ENCODE data around the gene MIPEP. TPM values are rescaled to one million over a fixed set of nuclear protein-coding genes. Genes with fewer than 3 reads are reported as not detected.

Gene MIPEP
- total and polyA plus RNA-seq, 10 of the 15 experiments (the other 5 are each of a cell fraction or from before 2014, with no cell fraction given) = 15.6 to 56.2 (median 29.8) TPM

DNA sequence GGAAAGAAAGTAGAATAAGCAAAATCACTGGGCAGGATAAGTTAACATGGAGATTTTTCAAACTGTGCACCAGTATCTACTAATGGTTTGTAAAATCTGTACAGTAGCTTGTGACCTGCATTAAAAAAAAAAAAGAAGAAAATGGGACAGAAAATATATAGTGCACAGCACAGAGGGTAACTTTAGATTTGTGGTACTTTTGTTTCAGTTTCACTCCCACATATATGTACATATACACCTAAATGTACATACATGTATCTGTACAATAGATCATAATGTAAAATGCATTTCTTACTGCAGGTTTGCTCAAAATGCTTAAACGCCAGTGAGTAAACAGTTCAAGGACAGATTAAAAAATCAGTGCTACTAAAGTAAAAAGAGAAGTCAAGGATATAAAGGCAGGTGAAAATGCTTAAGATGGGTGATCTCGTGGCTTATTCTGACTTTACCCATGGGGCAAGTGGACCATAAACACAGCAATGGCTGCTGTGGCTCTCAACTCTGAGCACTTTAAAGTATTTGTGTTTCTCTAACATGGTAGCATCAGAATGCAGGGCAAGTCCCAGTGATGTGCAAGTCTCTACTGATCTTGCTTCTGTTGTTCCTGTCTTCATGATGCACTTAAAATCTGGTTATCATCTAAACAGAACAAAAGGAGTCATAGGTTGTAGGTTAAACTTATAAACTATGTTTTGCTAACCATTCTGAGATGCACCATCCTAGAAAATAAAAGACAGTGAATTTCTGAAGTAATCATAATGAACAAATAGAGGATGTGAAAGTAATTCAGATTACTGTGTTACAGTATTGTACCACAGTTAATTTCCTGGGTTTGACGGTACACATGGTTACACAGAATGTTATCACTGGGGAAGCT lies 112.3 kb downstream of the MIPEP start (continued):
- TF ChIP-seq EP300 (IDR thresholded peaks at IDR 0.05; ENCODE audit: borderline replicate concordance in 1 of 2, control insufficient read depth in 1 of 2, low read depth in 2 of 2, low read length in 2 of 2) (peak; percentile 84 to 91), IKZF2 (IDR thresholded peaks at IDR 0.05) (peak in 1 of 2 experiments; percentile 47; a peak in 1 of 4 replicates), ATF3 (IDR thresholded peaks at IDR 0.05; ENCODE audit: borderline replicate concordance, extremely low read depth, low read depth, low read length) (no peak), CREM (IDR thresholded peaks at IDR 0.05; ENCODE audit: low read depth) (peak; percentile 40; the same call in 1 of the 2 replicates), EED (IDR thresholded peaks at IDR 0.05; ENCODE audit: low read depth) (no peak), CTCF (IDR thresholded peaks at IDR 0.05 in 2 of 3, conservative IDR thresholded peaks at IDR 0.05 in 1 of 3; ENCODE audit: control insufficient read depth in 2 of 3, extremely low read depth in 1 of 3, insufficient read depth in 1 of 3, low read depth in 3 of 3, low read length in 3 of 3) (no peak), SREBF1 (IDR thresholded peaks at IDR 0.05; ENCODE audit: low read length) (0 out of 2 replicates have a peak, but pooled peaks have one; percentile 21), SUZ12 (IDR thresholded peaks at IDR 0.05; ENCODE audit: unreplicated experiment) (no peak), TBL1XR1 (IDR thresholded peaks at IDR 0.05; ENCODE audit: low read depth, low read length) (peak; percentile 35; the same call in 1 of the 2 replicates), NR2F1 (conservative IDR thresholded peaks at IDR 0.05) (0 out of 2 replicates have a peak, but pooled peaks have one; percentile 30), SIX5 (IDR thresholded peaks at IDR 0.05; ENCODE audit: low read depth, low read length, severe bottlenecking) (no peak), FOS (IDR thresholded peaks at IDR 0.05; ENCODE audit: borderline replicate concordance, extremely low read depth, insufficient read length) (no peak), EGR1 (IDR thresholded peaks at IDR 0.05; ENCODE audit: borderline replicate concordance in 1 of 2, low read depth in 2 of 2, low read length in 2 of 2) (no peak), RELA (IDR thresholded peaks at IDR 0.05; ENCODE audit: borderline replicate concordance, partially characterized antibody) (no peak), ELK1 (IDR thresholded peaks at IDR 0.05; ENCODE audit: low read depth, low read length) (no peak)
- TF ChIP-seq, protein P1, sequence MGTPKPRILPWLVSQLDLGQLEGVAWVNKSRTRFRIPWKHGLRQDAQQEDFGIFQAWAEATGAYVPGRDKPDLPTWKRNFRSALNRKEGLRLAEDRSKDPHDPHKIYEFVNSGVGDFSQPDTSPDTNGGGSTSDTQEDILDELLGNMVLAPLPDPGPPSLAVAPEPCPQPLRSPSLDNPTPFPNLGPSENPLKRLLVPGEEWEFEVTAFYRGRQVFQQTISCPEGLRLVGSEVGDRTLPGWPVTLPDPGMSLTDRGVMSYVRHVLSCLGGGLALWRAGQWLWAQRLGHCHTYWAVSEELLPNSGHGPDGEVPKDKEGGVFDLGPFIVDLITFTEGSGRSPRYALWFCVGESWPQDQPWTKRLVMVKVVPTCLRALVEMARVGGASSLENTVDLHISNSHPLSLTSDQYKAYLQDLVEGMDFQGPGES (IDR thresholded peaks at IDR 0.05) = no peak
- TF ChIP-seq, protein P2, sequence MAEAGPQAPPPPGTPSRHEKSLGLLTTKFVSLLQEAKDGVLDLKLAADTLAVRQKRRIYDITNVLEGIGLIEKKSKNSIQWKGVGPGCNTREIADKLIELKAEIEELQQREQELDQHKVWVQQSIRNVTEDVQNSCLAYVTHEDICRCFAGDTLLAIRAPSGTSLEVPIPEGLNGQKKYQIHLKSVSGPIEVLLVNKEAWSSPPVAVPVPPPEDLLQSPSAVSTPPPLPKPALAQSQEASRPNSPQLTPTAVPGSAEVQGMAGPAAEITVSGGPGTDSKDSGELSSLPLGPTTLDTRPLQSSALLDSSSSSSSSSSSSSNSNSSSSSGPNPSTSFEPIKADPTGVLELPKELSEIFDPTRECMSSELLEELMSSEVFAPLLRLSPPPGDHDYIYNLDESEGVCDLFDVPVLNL (IDR thresholded peaks at IDR 0.05; ENCODE audit: low read depth, low read length) = no peak
- TF ChIP-seq, protein P3, sequence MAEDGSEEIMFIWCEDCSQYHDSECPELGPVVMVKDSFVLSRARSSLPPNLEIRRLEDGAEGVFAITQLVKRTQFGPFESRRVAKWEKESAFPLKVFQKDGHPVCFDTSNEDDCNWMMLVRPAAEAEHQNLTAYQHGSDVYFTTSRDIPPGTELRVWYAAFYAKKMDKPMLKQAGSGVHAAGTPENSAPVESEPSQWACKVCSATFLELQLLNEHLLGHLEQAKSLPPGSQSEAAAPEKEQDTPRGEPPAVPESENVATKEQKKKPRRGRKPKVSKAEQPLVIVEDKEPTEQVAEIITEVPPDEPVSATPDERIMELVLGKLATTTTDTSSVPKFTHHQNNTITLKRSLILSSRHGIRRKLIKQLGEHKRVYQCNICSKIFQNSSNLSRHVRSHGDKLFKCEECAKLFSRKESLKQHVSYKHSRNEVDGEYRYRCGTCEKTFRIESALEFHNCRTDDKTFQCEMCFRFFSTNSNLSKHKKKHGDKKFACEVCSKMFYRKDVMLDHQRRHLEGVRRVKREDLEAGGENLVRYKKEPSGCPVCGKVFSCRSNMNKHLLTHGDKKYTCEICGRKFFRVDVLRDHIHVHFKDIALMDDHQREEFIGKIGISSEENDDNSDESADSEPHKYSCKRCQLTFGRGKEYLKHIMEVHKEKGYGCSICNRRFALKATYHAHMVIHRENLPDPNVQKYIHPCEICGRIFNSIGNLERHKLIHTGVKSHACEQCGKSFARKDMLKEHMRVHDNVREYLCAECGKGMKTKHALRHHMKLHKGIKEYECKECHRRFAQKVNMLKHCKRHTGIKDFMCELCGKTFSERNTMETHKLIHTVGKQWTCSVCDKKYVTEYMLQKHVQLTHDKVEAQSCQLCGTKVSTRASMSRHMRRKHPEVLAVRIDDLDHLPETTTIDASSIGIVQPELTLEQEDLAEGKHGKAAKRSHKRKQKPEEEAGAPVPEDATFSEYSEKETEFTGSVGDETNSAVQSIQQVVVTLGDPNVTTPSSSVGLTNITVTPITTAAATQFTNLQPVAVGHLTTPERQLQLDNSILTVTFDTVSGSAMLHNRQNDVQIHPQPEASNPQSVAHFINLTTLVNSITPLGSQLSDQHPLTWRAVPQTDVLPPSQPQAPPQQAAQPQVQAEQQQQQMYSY (CRISPR knock-in tag; IDR thresholded peaks at IDR 0.05) = no peak

Data from GM12878 (cell line).